Measurements from ENCODE around the gene CADM2. TPM values are rescaled to one million over a fixed set of nuclear protein-coding genes. Genes with fewer than 3 reads are reported as not detected.

CADM2 gene
- total and polyA plus RNA-seq, 8 donors: 0.28 to 4.6 (median 0.42) TPM

- Histone ChIP-seq H3K36me3 (no peaks in the 10 kb centered on the region), H3K9me3 (no peaks in the 10 kb centered on the region), H3K27ac (no peak overlapping the region), H3K27me3 (no peaks in the 10 kb centered on the region), H3K4me3 (no peak overlapping the region), H3K4me1 (no peaks in the 10 kb centered on the region)
- intact Hi-C loops (cut with DNase I): no loop called here
- no peak for TF ChIP-seq CTCF (IDR thresholded peaks at IDR 0.05)
- FAIRE-seq (no peak), ATAC-seq (no peak), DNase-seq (no peak)
- 65 to 74% methylated on average over 3 of the region's 3 CpGs for WGBS, 2 donors
Observed at GRCh38 chr3:85182975-85183752, 224.4 kb downstream of the CADM2 start.

- 40 to 57% methylated on average over 1 of the region's 1 CpG for WGBS, 2 donors
- TF ChIP-seq CTCF (IDR thresholded peaks at IDR 0.05): no peak
- Histone ChIP-seq H3K27me3 (no peaks in the 10 kb centered on the region), H3K4me3 (no peak overlapping the region), H3K4me1 (no peaks in the 10 kb centered on the region), H3K36me3 (no peaks in the 10 kb centered on the region), H3K9me3 (no peaks in the 10 kb centered on the region), H3K27ac (no peak overlapping the region)
- DNase-seq (no peak), FAIRE-seq (no peak), ATAC-seq (no peak)
- intact Hi-C loops (cut with DNase I): no loop called here
Observed at GRCh38 chr3:85185495-85185894, 226.7 kb downstream of the CADM2 start.

- 79 to 90% methylated on average over 3 of the region's 3 CpGs for WGBS, 2 donors
- no peaks in the 10 kb centered on the region for H3K9me3 ChIP-seq
- no peaks in the 10 kb centered on the region for H3K27me3 ChIP-seq
- FAIRE-seq: no peak
- H3K4me3 ChIP-seq: no peak overlapping the region
- H3K27ac ChIP-seq: no peak overlapping the region
- intact Hi-C loops (cut with DNase I): no loop called here
- no peak for ATAC-seq
- no peaks in the 10 kb centered on the region for H3K4me1 ChIP-seq
- no peak for TF ChIP-seq CTCF (IDR thresholded peaks at IDR 0.05)
- no peaks in the 10 kb centered on the region for H3K36me3 ChIP-seq
- DNase-seq: no peak
Observed at GRCh38 chr3:85189731-85190130, 230.9 kb downstream of the CADM2 start.

GRCh38 chr3:85193565-85193964, 234.8 kb downstream of the CADM2 start:
- ATAC-seq (no peak), DNase-seq (no peak), FAIRE-seq (no peak)
- intact Hi-C loops (cut with DNase I): no loop called here
- no peaks in the 10 kb centered on the region for H3K9me3 ChIP-seq
- no peaks in the 10 kb centered on the region for H3K36me3 ChIP-seq
- no peak for TF ChIP-seq CTCF (IDR thresholded peaks at IDR 0.05)
- H3K4me3 ChIP-seq: no peak overlapping the region
- no peaks in the 10 kb centered on the region for H3K27me3 ChIP-seq
- no peak overlapping the region for H3K27ac ChIP-seq
- H3K4me1 ChIP-seq: no peaks in the 10 kb centered on the region
- 76 to 84% methylated on average over 2 of the region's 2 CpGs for WGBS, 2 donors

GRCh38 chr3:85208650-85209049, 249.9 kb downstream of the CADM2 start:
- H3K27ac ChIP-seq: no peak overlapping the region
- no peak overlapping the region for H3K4me3 ChIP-seq
- no peak for TF ChIP-seq CTCF (IDR thresholded peaks at IDR 0.05)
- H3K36me3 ChIP-seq: no peaks in the 10 kb centered on the region
- DNase-seq (no peak), FAIRE-seq (no peak), ATAC-seq (no peak)
- H3K4me1 ChIP-seq: no peaks in the 10 kb centered on the region
- no peaks in the 10 kb centered on the region for H3K9me3 ChIP-seq
- 7 to 12% methylated on average over 1 of the region's 1 CpG for WGBS, 2 donors
- H3K27me3 ChIP-seq: no peaks in the 10 kb centered on the region
- intact Hi-C loops (cut with DNase I): no loop called here

All from pancreas (tissue), 10 donors.